GM12891 (cell line): Measurements from ENCODE around the gene KREMEN1.

Experiments used
- PAX5 ChIP-seq: IDR thresholded peaks from 2 replicates; pipeline ENCODE4 v1.6.1; 2011; ENCODE audit warnings: low read length, moderate library complexity, mild to moderate bottlenecking; ENCODE audit not compliant: insufficient read depth, severe bottlenecking
- POLR2A ChIP-seq: IDR thresholded peaks from 2 replicates; pipeline ENCODE4 v1.6.1; 2011; ENCODE audit warnings: low read depth, low read length, control low read depth
- POLR2AphosphoS5 ChIP-seq: IDR thresholded peaks from 2 replicates; pipeline ENCODE4 v1.6.1; 2011; ENCODE audit warnings: low read depth, low read length, control low read depth
- POU2F2 ChIP-seq: IDR thresholded peaks from 2 replicates; pipeline ENCODE4 v1.6.1; 2011; ENCODE audit warnings: low read depth, mild to moderate bottlenecking, control low read depth, low read length, moderate library complexity
- SPI1 ChIP-seq: IDR thresholded peaks from 2 replicates; pipeline ENCODE4 v1.6.1; 2011; ENCODE audit warnings: low read depth, low read length, control low read depth
- TAF1 ChIP-seq: IDR thresholded peaks from 2 replicates; pipeline ENCODE4 v1.6.1; 2011; ENCODE audit warnings: low read depth, low read length, control low read depth

GRCh38 chr22:29110946-29111345 is 38.1 kb downstream of the KREMEN1 start:
- TF ChIP-seq TAF1 (no peak), POLR2AphosphoS5 (no peak), POLR2A (no peak), PAX5 (no peak), SPI1 (no peak), POU2F2 (no peak)
